NCI-H510A (cell line): Measurements from ENCODE around the gene CHTOP.
"Not testable (repeated sequence)": the region's sequence is repeated elsewhere in the genome, so short reads cannot be mapped to it uniquely, and the experiment has no call there.

Experiments used
- DNase-seq: peaks from one replicate; lab custom pipeline; 2025; lab: John Stamatoyannopoulos, UW

The CHTOP gene

GRCh38 chr1:153633754-153634665, at the start of gene CHTOP:
TSS of gene CHTOP (plus strand) at chr1:153634066. CDS start at chr1:153636589, 2,523 bp downstream.
- peak; percentile 91 for DNase-seq

- DNase-seq = no peak
These were observed 48.9 kb upstream of the CHTOP start for GRCh38 chr1:153585006-153585405.

- DNase-seq = no peak
These were observed 47.5 kb upstream of the CHTOP start for GRCh38 chr1:153586347-153586746.

GRCh38 chr1:153587314-153587713, 46.6 kb upstream of the CHTOP start:
- no peak for DNase-seq

GRCh38 chr1:153588033-153588432, 45.8 kb upstream of the CHTOP start:
- DNase-seq = not testable (repeated sequence)

GRCh38 chr1:153588482-153588881, 45.4 kb upstream of the CHTOP start:
- DNase-seq = no peak

GRCh38 chr1:153592748-153593147, 41.1 kb upstream of the CHTOP start:
- DNase-seq = no peak

- DNase-seq = no peak
These were observed 36.7 kb upstream of the CHTOP start for GRCh38 chr1:153597206-153597605.

GRCh38 chr1:153598309-153599172, 35.3 kb upstream of the CHTOP start:
- peak; percentile 44 for DNase-seq

- DNase-seq = no peak
These were observed 34.0 kb upstream of the CHTOP start for GRCh38 chr1:153599847-153600246.

- no peak for DNase-seq
These were observed 31.1 kb upstream of the CHTOP start for GRCh38 chr1:153602749-153603148.

- no peak for DNase-seq
These were observed 27.7 kb upstream of the CHTOP start for GRCh38 chr1:153606194-153606593.

GRCh38 chr1:153607381-153607780, 26.5 kb upstream of the CHTOP start:
- DNase-seq = no peak

GRCh38 chr1:153608089-153608682, 25.7 kb upstream of the CHTOP start:
- no peak for DNase-seq

GRCh38 chr1:153608742-153609584, 24.9 kb upstream of the CHTOP start:
- DNase-seq = no peak

GRCh38 chr1:153609585-153609907, 24.3 kb upstream of the CHTOP start:
- no peak for DNase-seq

GRCh38 chr1:153610334-153610733, 23.5 kb upstream of the CHTOP start:
- DNase-seq = no peak

- DNase-seq = no peak
These were observed 23.0 kb upstream of the CHTOP start for GRCh38 chr1:153610811-153611301.

- DNase-seq = no peak
These were observed 22.5 kb upstream of the CHTOP start for GRCh38 chr1:153611356-153611755.

- DNase-seq = no peak
These were observed 21.6 kb upstream of the CHTOP start for GRCh38 chr1:153612111-153612754.

GRCh38 chr1:153612755-153613331, 21.0 kb upstream of the CHTOP start, which contains the start of gene S100A16:
TSS of gene S100A16 (minus strand) at chr1:153613137. CDS start at chr1:153608151, 4,986 bp downstream.
- DNase-seq = no peak
